GM13976 (cell line): ENCODE results near the gene HIVEP3.

Source experiments
- DNase-seq: peaks from one replicate; pipeline ENCODE4 v3.0.0; 2012; ENCODE audit warnings: low spot score
- CTCF ChIP-seq: IDR thresholded peaks from 2 replicates; pipeline ENCODE4 v1.5.1; 2012; ENCODE audit warnings: borderline replicate concordance, mild to moderate bottlenecking; ENCODE audit not compliant: insufficient read depth; ENCODE audit errors: extremely low read depth, missing control alignments, control extremely low read depth
- in situ Hi-C: fragments of 300-500 bp; cut with MboI; formaldehyde crosslinking; loops from one replicate; pipeline ENCODE4 v1.12.0; 2022; ENCODE audit warnings: low sequenced_read_pairs, mixed read lengths, inconsistent platforms; ENCODE audit not compliant: unreplicated experiment

HIVEP3 gene

GRCh38 chr1:41827991-41828570, 90.6 kb downstream of the HIVEP3 start:
- no peak for DNase-seq
- TF ChIP-seq CTCF = no peak
- in situ Hi-C loops = no loop called here

GRCh38 chr1:41823471-41823870, 95.3 kb downstream of the HIVEP3 start:
- in situ Hi-C loops = no loop called here
- DNase-seq = no peak
- TF ChIP-seq CTCF = no peak

GRCh38 chr1:41822866-41823265, 95.9 kb downstream of the HIVEP3 start:
- no peak for DNase-seq
- no peak for TF ChIP-seq CTCF
- in situ Hi-C loops = no loop called here

- DNase-seq = no peak
- no peak for TF ChIP-seq CTCF
- in situ Hi-C loops = no loop called here
Measured at GRCh38 chr1:41819843-41820242, 98.9 kb downstream of the HIVEP3 start.

GRCh38 chr1:41819069-41819468, 99.7 kb downstream of the HIVEP3 start:
- no peak for TF ChIP-seq CTCF
- no peak for DNase-seq
- in situ Hi-C loops = no loop called here

- TF ChIP-seq CTCF = no peak
- in situ Hi-C loops = no loop called here
- DNase-seq = no peak
Measured at GRCh38 chr1:41816061-41816460, 102.7 kb downstream of the HIVEP3 start.
